ENCODE measurements around the gene HSPA8.

- TF ChIP-seq CTCF (IDR thresholded peaks at IDR 0.05) (no peak), POLR2A (IDR thresholded peaks at IDR 0.05) (no peak), POLR2AphosphoS5 (IDR thresholded peaks at IDR 0.05) (no peak), EP300 (IDR thresholded peaks at IDR 0.05) (no peak)
Observed at GRCh38 chr11:123076484-123076883, 14.5 kb upstream of the HSPA8 start.

All from gastroesophageal sphincter (tissue), 3 donors.